Lung (tissue), 12 donors: ENCODE measurements around the gene MAPKBP1. TPM values are rescaled to one million over a fixed set of nuclear protein-coding genes. Genes with fewer than 3 reads are reported as not detected.

Experiments used
- ATAC-seq: fragments of 200-7000 bp; cut with Tn5 transposase; one replicate; pipeline ENCODE4 v1.9.1; 2020; ENCODE audit warnings: moderate number of reproducible peaks; ENCODE audit not compliant: insufficient read depth, low FRiP score
- DNase-seq, 3 donors: peaks; one replicate each; pipeline ENCODE4 v3.0.0-alpha.2; 2013 to 2017
- H3K27ac ChIP-seq, 2 donors: one replicate each; pipeline ENCODE4 v1.5.1; 2013; ENCODE audit warnings: mild to moderate bottlenecking in 2 of 2, moderate library complexity in 2 of 2, control low read depth in 1 of 2, inconsistent platforms in 1 of 2, low read depth in 1 of 2, low read length in 1 of 2
- H3K27me3 ChIP-seq, 3 donors: one replicate each; pipeline ENCODE4 v1.5.1; 2013; ENCODE audit warnings: low read length in 2 of 3; ENCODE audit not compliant: control insufficient read depth in 3 of 3, insufficient read depth in 3 of 3
- H3K36me3 ChIP-seq, 4 donors: one replicate each; pipeline ENCODE4 v1.5.1; 2013; ENCODE audit warnings: low read length in 4 of 4, mild to moderate bottlenecking in 1 of 4, moderate library complexity in 1 of 4; ENCODE audit not compliant: control insufficient read depth in 4 of 4, insufficient read depth in 4 of 4
- H3K4me1 ChIP-seq, 5 donors: one replicate each; pipeline ENCODE4 v1.5.1; 2013; ENCODE audit warnings: low read length in 5 of 5, mild to moderate bottlenecking in 2 of 5, moderate library complexity in 1 of 5; ENCODE audit not compliant: control insufficient read depth in 5 of 5, insufficient read depth in 5 of 5
- H3K4me3 ChIP-seq: one replicate; pipeline ENCODE4 v1.5.1; 2013; ENCODE audit warnings: mild to moderate bottlenecking, control low read depth, moderate library complexity
- H3K9ac ChIP-seq, 2 donors: one replicate each; pipeline ENCODE4 v1.5.1; 2013; ENCODE audit warnings: low read length in 2 of 2, control low read depth in 1 of 2; ENCODE audit not compliant: insufficient read depth in 1 of 2
- H3K9me3 ChIP-seq, 4 donors: one replicate each; pipeline ENCODE4 v1.5.1; 2013; ENCODE audit warnings: low read length in 3 of 4, mild to moderate bottlenecking in 1 of 4, moderate library complexity in 1 of 4; ENCODE audit not compliant: control insufficient read depth in 4 of 4, insufficient read depth in 3 of 4
- WGBS, 2 donors: extraction: QIAGEN DNeasy Blood & Tissue Kit; methylation state at CpG; one replicate each; pipeline ENCODE4 v1.1.7; 2013; 5-methylcytosine and 5-hydroxymethylcytosine counted together
- polyA plus RNA-seq, 2 donors: library from polyadenylated mRNA; stranded (reverse); fragments of 200-250 nt; gene quantifications; one replicate each; pipeline ENCODE4 v1.2.1, GENCODE V29; 2013
- total RNA-seq, 2 donors: library from RNA; depleted of rRNA in 1 of 2; stranded (reverse); fragments of >200 nt in 1 of 2; gene quantifications; one replicate each; pipeline ENCODE4 v1.2.1, GENCODE V29; 2014 to 2021
- TF ChIP-seq, protein P1 (sequence below): IDR thresholded peaks from 2 replicates; pipeline ENCODE4 v1.5.1; 2012; ENCODE audit warnings: mild to moderate bottlenecking; ENCODE audit errors: control extremely low read depth, extremely low read depth
- donor health status: control.
- donor health status: control.
- donor health status: Bipolar disorder and iron deficiency.
- donor health status: healthy.
- donor health status: DM: yes; HTN: yes; CAD: no.

MAPKBP1 gene
- total and polyA plus RNA-seq, 4 donors, result 7.2 to 25.7 (median 16.4) TPM

DNA sequence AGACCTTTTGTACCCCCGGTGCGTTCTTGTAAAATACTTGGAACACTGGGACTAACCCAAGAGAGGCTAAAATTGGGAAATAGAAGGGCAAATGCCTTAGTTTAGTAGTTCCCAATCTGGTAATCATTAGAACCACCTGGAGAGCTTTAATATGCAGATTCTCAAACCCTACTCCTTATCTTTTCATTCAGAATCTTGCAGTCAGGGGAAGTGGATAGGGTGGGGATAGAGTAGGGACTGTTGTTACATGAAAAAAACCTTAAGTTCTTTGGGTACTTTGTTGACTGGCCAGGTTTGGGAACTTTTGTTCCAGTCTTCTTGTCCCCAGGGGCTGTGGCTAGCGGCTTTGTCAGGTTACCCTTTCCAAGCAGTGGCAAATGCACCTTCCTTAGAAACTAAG lies 15.9 kb downstream of the MAPKBP1 start:
- Histone ChIP-seq H3K9me3 (no peaks in the 10 kb centered on the region), H3K27me3 (no peaks in the 10 kb centered on the region), H3K27ac (no peak overlapping the region), H3K9ac (no peak overlapping the region), H3K36me3 (no peaks in the 10 kb centered on the region), H3K4me3 (no peak overlapping the region), H3K4me1 (peaks cover 0 to 30% (median 15%) of the 10 kb centered on the region in 5 donors)
- TF ChIP-seq, protein P1, sequence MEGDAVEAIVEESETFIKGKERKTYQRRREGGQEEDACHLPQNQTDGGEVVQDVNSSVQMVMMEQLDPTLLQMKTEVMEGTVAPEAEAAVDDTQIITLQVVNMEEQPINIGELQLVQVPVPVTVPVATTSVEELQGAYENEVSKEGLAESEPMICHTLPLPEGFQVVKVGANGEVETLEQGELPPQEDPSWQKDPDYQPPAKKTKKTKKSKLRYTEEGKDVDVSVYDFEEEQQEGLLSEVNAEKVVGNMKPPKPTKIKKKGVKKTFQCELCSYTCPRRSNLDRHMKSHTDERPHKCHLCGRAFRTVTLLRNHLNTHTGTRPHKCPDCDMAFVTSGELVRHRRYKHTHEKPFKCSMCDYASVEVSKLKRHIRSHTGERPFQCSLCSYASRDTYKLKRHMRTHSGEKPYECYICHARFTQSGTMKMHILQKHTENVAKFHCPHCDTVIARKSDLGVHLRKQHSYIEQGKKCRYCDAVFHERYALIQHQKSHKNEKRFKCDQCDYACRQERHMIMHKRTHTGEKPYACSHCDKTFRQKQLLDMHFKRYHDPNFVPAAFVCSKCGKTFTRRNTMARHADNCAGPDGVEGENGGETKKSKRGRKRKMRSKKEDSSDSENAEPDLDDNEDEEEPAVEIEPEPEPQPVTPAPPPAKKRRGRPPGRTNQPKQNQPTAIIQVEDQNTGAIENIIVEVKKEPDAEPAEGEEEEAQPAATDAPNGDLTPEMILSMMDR, result no peak
- no peak for DNase-seq
- no peak for ATAC-seq
- WGBS, 2 donors, result 91 to 95% methylated on average over 3 of the region's 3 CpGs

DNA sequence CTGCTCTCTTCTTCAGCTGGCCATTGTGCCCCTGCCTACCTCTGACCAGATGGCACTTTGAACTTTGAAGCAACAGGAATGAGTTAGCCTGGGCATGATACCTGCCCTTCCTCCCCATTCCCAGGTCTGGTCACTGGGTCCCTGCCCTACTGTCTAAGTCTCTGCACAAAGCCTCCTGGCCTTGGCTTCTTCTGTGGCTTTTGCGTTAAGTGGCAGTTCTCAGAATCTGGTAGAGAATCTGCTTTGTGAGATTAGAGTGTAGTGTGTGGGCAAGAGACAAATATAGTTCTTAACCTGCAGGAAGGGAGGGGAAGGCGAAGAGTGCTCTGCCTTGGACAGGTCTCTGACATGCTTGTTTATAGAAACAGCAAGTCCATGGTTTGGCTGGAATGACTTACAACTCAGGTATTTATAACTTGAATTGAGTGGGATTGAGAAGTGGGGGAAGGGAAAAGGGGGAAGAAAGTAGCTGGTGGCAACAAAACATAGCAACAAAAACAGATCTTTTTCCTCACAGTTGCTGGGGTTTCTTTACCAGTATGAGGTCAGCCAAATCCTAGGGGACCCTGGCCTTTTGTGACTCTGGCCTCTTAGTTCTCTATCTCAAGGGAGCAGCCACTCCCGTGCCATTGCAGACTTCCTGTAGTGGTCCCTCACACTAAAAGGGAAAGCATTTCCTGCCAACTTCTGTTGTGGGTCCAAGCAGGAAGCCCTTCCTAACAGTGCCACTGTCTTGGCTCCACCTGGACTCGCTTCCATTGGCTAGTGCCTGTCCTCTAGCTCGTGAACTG lies 16.7 kb downstream of the MAPKBP1 start:
- H3K27ac ChIP-seq, result peak overlapping the region; percentile 48 to 89
- H3K9ac ChIP-seq, result no peak overlapping the region
- H3K4me3 ChIP-seq, result no peak overlapping the region
- no peaks in the 10 kb centered on the region for H3K9me3 ChIP-seq
- WGBS, 2 donors, result 26 to 35% methylated on average over 5 of the region's 5 CpGs
- TF ChIP-seq, protein P1, result no peak
- H3K36me3 ChIP-seq, result no peaks in the 10 kb centered on the region
- H3K4me1 ChIP-seq, result peaks cover 2 to 30% (median 16%) of the 10 kb centered on the region in 5 donors
- ATAC-seq (peak; percentile 69), DNase-seq (peak in 2 of 3 donors; percentile 26 to 44)
- H3K27me3 ChIP-seq, result no peaks in the 10 kb centered on the region

DNA sequence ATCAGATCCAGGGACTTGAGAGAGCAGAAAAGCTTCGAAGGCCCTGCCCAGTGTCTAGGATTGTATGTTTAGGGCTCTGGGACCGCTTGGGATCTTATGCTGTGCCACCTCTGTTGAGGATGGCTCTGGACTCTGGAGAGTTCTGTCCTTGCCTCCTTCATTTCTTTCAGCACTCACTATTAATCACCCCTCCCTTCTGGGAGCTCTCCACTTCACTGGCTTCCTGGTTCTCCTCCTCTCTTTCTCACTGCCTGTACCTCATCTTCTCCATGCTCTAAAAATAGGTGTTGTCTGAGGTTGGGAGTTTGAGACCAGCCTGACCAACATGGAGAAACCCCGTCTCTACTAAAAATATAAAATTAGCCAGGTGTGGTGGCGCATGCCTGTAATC lies 17.3 kb downstream of the MAPKBP1 start:
- H3K9me3 ChIP-seq, result no peaks in the 10 kb centered on the region
- no peaks in the 10 kb centered on the region for H3K36me3 ChIP-seq
- no peak overlapping the region for H3K4me3 ChIP-seq
- H3K9ac ChIP-seq, result no peak overlapping the region
- ATAC-seq (no peak), DNase-seq (no peak)
- WGBS, 2 donors, result 82 to 86% methylated on average over 4 of the region's 4 CpGs
- TF ChIP-seq, protein P1, result no peak
- H3K27me3 ChIP-seq, result no peaks in the 10 kb centered on the region
- peaks cover 8 to 30% (median 19%) of the 10 kb centered on the region in 5 donors for H3K4me1 ChIP-seq
- H3K27ac ChIP-seq, result peak overlapping the region; percentile 48 to 82
